ENCODE data around the gene GABBR2. TPM values are rescaled to one million over a fixed set of nuclear protein-coding genes. Genes with fewer than 3 reads are reported as not detected.

GABBR2 gene
- total and polyA plus RNA-seq, 4 experiments from 2014 or later: not detected

GRCh38 chr9:98396236-98396635 is 312.5 kb downstream of the GABBR2 start:
- Mint-ChIP-seq H3K27me3 (peaks cover 23 to 31% of the 10 kb centered on the region in 2 donors), H3K9me3 (peaks cover 0 to 13% (median 1%) of the 10 kb centered on the region in 8 donors), H3K36me3 (no peaks in the 10 kb centered on the region), H3K4me1 (peaks cover 9 to 11% (median 10%) of the 10 kb centered on the region in 4 donors), H3K4me3 (no peak overlapping the region), H3K27ac (no peak overlapping the region)
- Histone ChIP-seq H3K27ac (ENCODE audit: low read depth, low read length) (no peak overlapping the region), H3K4me3 (ENCODE audit: low read length in 2 of 2) (no peak overlapping the region), H3K9me3 (ENCODE audit: control insufficient read depth in 1 of 2, low read length in 2 of 2) (no peaks in the 10 kb centered on the region), H3K36me3 (ENCODE audit: insufficient read depth, low read length) (no peaks in the 10 kb centered on the region), H3K4me1 (ENCODE audit: insufficient read depth, low read length) (peaks cover 8% of the 10 kb centered on the region), H3K27me3 (ENCODE audit: insufficient read depth, low read length) (peaks cover 3% of the 10 kb centered on the region)
- CTCF ChIA-PET (ENCODE audit: partially characterized antibody): no interaction called here
- no peak for DNase-seq
- POLR2A ChIA-PET (ENCODE audit: partially characterized antibody): no interaction called here
- intact Hi-C loops (cut with micrococcal nuclease): no loop called here

- peaks cover 10 to 15% of the 10 kb centered on the region in 2 donors for H3K27me3 Mint-ChIP-seq
- CTCF ChIA-PET (ENCODE audit: partially characterized antibody): no interaction called here
- H3K4me1 ChIP-seq (ENCODE audit: insufficient read depth, low read length): peaks cover 8% of the 10 kb centered on the region
- H3K4me3 ChIP-seq (ENCODE audit: low read length in 2 of 2): no peak overlapping the region
- no peaks in the 10 kb centered on the region for H3K36me3 ChIP-seq (ENCODE audit: insufficient read depth, low read length)
- peak in 2 of 5 donors; percentile 1 to 2 for DNase-seq
- POLR2A ChIA-PET (ENCODE audit: partially characterized antibody): no interaction called here
- intact Hi-C loops (cut with micrococcal nuclease): no loop called here
- no peak overlapping the region for H3K27ac ChIP-seq (ENCODE audit: low read depth, low read length)
- no peaks in the 10 kb centered on the region for H3K27me3 ChIP-seq (ENCODE audit: insufficient read depth, low read length)
- no peaks in the 10 kb centered on the region for H3K9me3 ChIP-seq (ENCODE audit: control insufficient read depth in 1 of 2, low read length in 2 of 2)
- H3K4me3 Mint-ChIP-seq: peak overlapping the region in 2 of 8 donors; percentile 23 to 65
- H3K4me1 Mint-ChIP-seq: peaks cover 9 to 12% (median 12%) of the 10 kb centered on the region in 4 donors
- peaks cover 0 to 9% (median 1%) of the 10 kb centered on the region in 8 donors for H3K9me3 Mint-ChIP-seq
- no peaks in the 10 kb centered on the region for H3K36me3 Mint-ChIP-seq
- peak overlapping the region in 5 of 7 donors; percentile 8 to 92 (median 43) for H3K27ac Mint-ChIP-seq
These were observed 316.9 kb downstream of the GABBR2 start for GRCh38 chr9:98391867-98392266.

GRCh38 chr9:98391406-98391805 is 317.3 kb downstream of the GABBR2 start:
- H3K4me3 ChIP-seq (ENCODE audit: low read length in 2 of 2): no peak overlapping the region
- intact Hi-C loops (cut with micrococcal nuclease): no loop called here
- peak overlapping the region in 2 of 8 donors; percentile 23 to 65 for H3K4me3 Mint-ChIP-seq
- peaks cover 9 to 12% of the 10 kb centered on the region in 2 donors for H3K27me3 Mint-ChIP-seq
- no peaks in the 10 kb centered on the region for H3K36me3 Mint-ChIP-seq
- no peaks in the 10 kb centered on the region for H3K27me3 ChIP-seq (ENCODE audit: insufficient read depth, low read length)
- peaks cover 8% of the 10 kb centered on the region for H3K4me1 ChIP-seq (ENCODE audit: insufficient read depth, low read length)
- peaks cover 9 to 12% (median 12%) of the 10 kb centered on the region in 4 donors for H3K4me1 Mint-ChIP-seq
- H3K9me3 ChIP-seq (ENCODE audit: control insufficient read depth in 1 of 2, low read length in 2 of 2): no peaks in the 10 kb centered on the region
- peak overlapping the region in 5 of 7 donors; percentile 8 to 92 (median 43) for H3K27ac Mint-ChIP-seq
- ChIA-PET CTCF (ENCODE audit: partially characterized antibody) (no interaction called here), POLR2A (ENCODE audit: partially characterized antibody) (no interaction called here)
- peaks cover 0 to 9% (median 1%) of the 10 kb centered on the region in 8 donors for H3K9me3 Mint-ChIP-seq
- DNase-seq: no peak
- no peaks in the 10 kb centered on the region for H3K36me3 ChIP-seq (ENCODE audit: insufficient read depth, low read length)
- H3K27ac ChIP-seq (ENCODE audit: low read depth, low read length): no peak overlapping the region

- Histone ChIP-seq H3K27me3 (ENCODE audit: insufficient read depth, low read length) (no peaks in the 10 kb centered on the region), H3K36me3 (ENCODE audit: insufficient read depth, low read length) (no peaks in the 10 kb centered on the region), H3K4me3 (ENCODE audit: low read length in 2 of 2) (no peak overlapping the region), H3K27ac (ENCODE audit: low read depth, low read length) (no peak overlapping the region), H3K4me1 (ENCODE audit: insufficient read depth, low read length) (no peaks in the 10 kb centered on the region), H3K9me3 (ENCODE audit: control insufficient read depth in 1 of 2, low read length in 2 of 2) (no peaks in the 10 kb centered on the region)
- Mint-ChIP-seq H3K4me1 (no peaks in the 10 kb centered on the region), H3K9me3 (peaks cover 0 to 4% (median 0%) of the 10 kb centered on the region in 8 donors), H3K27ac (no peak overlapping the region), H3K36me3 (no peaks in the 10 kb centered on the region), H3K27me3 (peaks cover 1 to 2% of the 10 kb centered on the region in 2 donors), H3K4me3 (no peak overlapping the region)
- no peak for DNase-seq
- ChIA-PET CTCF (ENCODE audit: partially characterized antibody) (no interaction called here), POLR2A (ENCODE audit: partially characterized antibody) (no interaction called here)
- intact Hi-C loops (cut with micrococcal nuclease): no loop called here
These were observed 323.0 kb downstream of the GABBR2 start for GRCh38 chr9:98385751-98386150.

- H3K9me3 Mint-ChIP-seq: peaks cover 0 to 4% (median 0%) of the 10 kb centered on the region in 8 donors
- H3K27me3 Mint-ChIP-seq: peaks cover 1 to 2% of the 10 kb centered on the region in 2 donors
- H3K9me3 ChIP-seq (ENCODE audit: control insufficient read depth in 1 of 2, low read length in 2 of 2): no peaks in the 10 kb centered on the region
- no peak overlapping the region for H3K4me3 Mint-ChIP-seq
- H3K4me3 ChIP-seq (ENCODE audit: low read length in 2 of 2): no peak overlapping the region
- ChIA-PET CTCF (ENCODE audit: partially characterized antibody) (no interaction called here), POLR2A (ENCODE audit: partially characterized antibody) (no interaction called here)
- H3K36me3 Mint-ChIP-seq: no peaks in the 10 kb centered on the region
- H3K27ac Mint-ChIP-seq: no peak overlapping the region
- intact Hi-C loops (cut with micrococcal nuclease): no loop called here
- no peaks in the 10 kb centered on the region for H3K27me3 ChIP-seq (ENCODE audit: insufficient read depth, low read length)
- no peak for DNase-seq
- H3K36me3 ChIP-seq (ENCODE audit: insufficient read depth, low read length): no peaks in the 10 kb centered on the region
- no peaks in the 10 kb centered on the region for H3K4me1 Mint-ChIP-seq
- no peak overlapping the region for H3K27ac ChIP-seq (ENCODE audit: low read depth, low read length)
- no peaks in the 10 kb centered on the region for H3K4me1 ChIP-seq (ENCODE audit: insufficient read depth, low read length)
These were observed 325.0 kb downstream of the GABBR2 start for GRCh38 chr9:98383758-98384157.

- Mint-ChIP-seq H3K4me3 (no peak overlapping the region), H3K27me3 (no peaks in the 10 kb centered on the region), H3K9me3 (no peaks in the 10 kb centered on the region), H3K27ac (no peak overlapping the region), H3K36me3 (no peaks in the 10 kb centered on the region), H3K4me1 (no peaks in the 10 kb centered on the region)
- Histone ChIP-seq H3K9me3 (ENCODE audit: control insufficient read depth in 1 of 2, low read length in 2 of 2) (no peaks in the 10 kb centered on the region), H3K27me3 (ENCODE audit: insufficient read depth, low read length) (no peaks in the 10 kb centered on the region), H3K4me1 (ENCODE audit: insufficient read depth, low read length) (no peaks in the 10 kb centered on the region), H3K4me3 (ENCODE audit: low read length in 2 of 2) (no peak overlapping the region), H3K27ac (ENCODE audit: low read depth, low read length) (no peak overlapping the region), H3K36me3 (ENCODE audit: insufficient read depth, low read length) (no peaks in the 10 kb centered on the region)
- ChIA-PET POLR2A (ENCODE audit: partially characterized antibody) (no interaction called here), CTCF (ENCODE audit: partially characterized antibody) (no interaction called here)
- intact Hi-C loops (cut with micrococcal nuclease): no loop called here
- no peak for DNase-seq
These were observed 327.2 kb downstream of the GABBR2 start for GRCh38 chr9:98381311-98382103.

- Mint-ChIP-seq H3K4me3 (no peak overlapping the region), H3K27ac (no peak overlapping the region), H3K27me3 (peaks cover 0 to 2% of the 10 kb centered on the region in 2 donors), H3K9me3 (no peaks in the 10 kb centered on the region), H3K36me3 (no peaks in the 10 kb centered on the region), H3K4me1 (no peaks in the 10 kb centered on the region)
- Histone ChIP-seq H3K27ac (ENCODE audit: low read depth, low read length) (no peak overlapping the region), H3K36me3 (ENCODE audit: insufficient read depth, low read length) (no peaks in the 10 kb centered on the region), H3K4me1 (ENCODE audit: insufficient read depth, low read length) (no peaks in the 10 kb centered on the region), H3K4me3 (ENCODE audit: low read length in 2 of 2) (no peak overlapping the region), H3K27me3 (ENCODE audit: insufficient read depth, low read length) (no peaks in the 10 kb centered on the region), H3K9me3 (ENCODE audit: control insufficient read depth in 1 of 2, low read length in 2 of 2) (no peaks in the 10 kb centered on the region)
- POLR2A ChIA-PET (ENCODE audit: partially characterized antibody): interaction anchor here (0.7 kb wide), 1 partner anchor 954 kb away, joined by 3 read pairs; no protein-coding TSS in a partner anchor
- intact Hi-C loops (cut with micrococcal nuclease): no loop called here
- CTCF ChIA-PET (ENCODE audit: partially characterized antibody): no interaction called here
- no peak for DNase-seq
These were observed 328.6 kb downstream of the GABBR2 start for GRCh38 chr9:98380065-98380681.

All from CD4-positive, alpha-beta memory T cell (primary cell).